HEK293 (cell line): Measurements from ENCODE around the gene CYP2U1.

Experiments
- KLF10 ChIP-seq: fragments of 450-650 bp; IDR thresholded peaks from 2 replicates; pipeline ENCODE4 v1.5.1; 2018; ENCODE audit warnings: missing biosample characterization, mild to moderate bottlenecking, missing genetic modification characterization
- KLF8 ChIP-seq: fragments of 450-650 bp; formaldehyde crosslinking; IDR thresholded peaks from 2 replicates; pipeline ENCODE4 v1.5.1; 2016; ENCODE audit warnings: missing biosample characterization, missing genetic modification characterization
- SP3 ChIP-seq: fragments of 450-650 bp; formaldehyde crosslinking; IDR thresholded peaks from 2 replicates; pipeline ENCODE4 v1.5.1; 2016; ENCODE audit warnings: missing biosample characterization, missing genetic modification characterization
- YY1 ChIP-seq: fragments of 450-650 bp; formaldehyde crosslinking; IDR thresholded peaks from 2 replicates; pipeline ENCODE4 v1.5.1; 2018; ENCODE audit warnings: missing biosample characterization, missing genetic modification characterization
- YY2 ChIP-seq: fragments of 450-650 bp; formaldehyde crosslinking; IDR thresholded peaks from 2 replicates; pipeline ENCODE4 v1.5.1; 2016; ENCODE audit warnings: missing biosample characterization, missing genetic modification characterization
- ZBTB20 ChIP-seq: fragments of 450-650 bp; formaldehyde crosslinking; IDR thresholded peaks from 2 replicates; pipeline ENCODE4 v1.5.1; 2016; ENCODE audit warnings: missing biosample characterization, missing genetic modification characterization
- ZBTB21 ChIP-seq: fragments of 450-650 bp; formaldehyde crosslinking; IDR thresholded peaks from 2 replicates; pipeline ENCODE4 v1.5.1; 2017; ENCODE audit warnings: missing biosample characterization, missing genetic modification characterization
- ZBTB8A ChIP-seq: fragments of 450-650 bp; formaldehyde crosslinking; IDR thresholded peaks from 2 replicates; pipeline ENCODE4 v1.5.1; 2016; ENCODE audit warnings: missing biosample characterization, missing genetic modification characterization
- ZFHX2 ChIP-seq: fragments of 450-650 bp; formaldehyde crosslinking; conservative IDR thresholded peaks from 2 replicates; pipeline ENCODE4 v1.5.1; 2016; ENCODE audit warnings: missing biosample characterization, missing genetic modification characterization
- ZIC2 ChIP-seq: fragments of 450-650 bp; formaldehyde crosslinking; IDR thresholded peaks from 2 replicates; pipeline ENCODE4 v1.5.1; 2016; ENCODE audit warnings: missing biosample characterization, missing genetic modification characterization
- ZNF112 ChIP-seq: fragments of 450-650 bp; formaldehyde crosslinking; IDR thresholded peaks from 2 replicates; pipeline ENCODE4 v1.5.0; 2017; ENCODE audit warnings: missing biosample characterization, missing genetic modification characterization
- ZNF2 ChIP-seq: fragments of 450-650 bp; formaldehyde crosslinking; IDR thresholded peaks from 2 replicates; pipeline ENCODE4 v1.5.1; 2016; ENCODE audit warnings: missing biosample characterization, missing genetic modification characterization
- ZNF324 ChIP-seq: fragments of 450-650 bp; formaldehyde crosslinking; IDR thresholded peaks from 2 replicates; pipeline ENCODE4 v1.5.1; 2016; ENCODE audit warnings: missing biosample characterization, missing genetic modification characterization
- ZNF830 ChIP-seq: fragments of 450-650 bp; IDR thresholded peaks from 2 replicates; pipeline ENCODE4 v1.5.0; 2018; ENCODE audit warnings: missing biosample characterization, missing genetic modification characterization, low read depth, mild to moderate bottlenecking, moderate library complexity
- ZSCAN30 ChIP-seq: fragments of 450-650 bp; IDR thresholded peaks from 2 replicates; pipeline ENCODE4 v1.5.1; 2018; ENCODE audit warnings: missing biosample characterization, mild to moderate bottlenecking, missing genetic modification characterization, moderate library complexity
- TF ChIP-seq, protein P1 (sequence below): fragments of 450-650 bp; formaldehyde crosslinking; optimal IDR thresholded peaks from 2 replicates; pipeline ENCODE3; 2016; ENCODE audit warnings: missing biosample characterization, mild to moderate bottlenecking, missing genetic modification characterization
- TF ChIP-seq, protein P2 (sequence below): fragments of 450-650 bp; formaldehyde crosslinking; IDR thresholded peaks from 2 replicates; pipeline ENCODE4 v1.5.1; 2016; ENCODE audit warnings: missing biosample characterization, missing genetic modification characterization
- TF ChIP-seq, protein P3 (sequence below): fragments of 450-650 bp; formaldehyde crosslinking; IDR thresholded peaks from 2 replicates; pipeline ENCODE4 v1.5.1; 2016; ENCODE audit warnings: missing biosample characterization, missing genetic modification characterization, borderline replicate concordance
- TF ChIP-seq, protein P4 (sequence below): fragments of 450-650 bp; formaldehyde crosslinking; IDR thresholded peaks from 2 replicates; pipeline ENCODE4 v1.5.1; 2016; ENCODE audit warnings: missing biosample characterization, missing genetic modification characterization
- TF ChIP-seq, protein P5 (sequence below): fragments of 450-650 bp; formaldehyde crosslinking; IDR thresholded peaks from 2 replicates; pipeline ENCODE4 v1.5.1; 2016; ENCODE audit warnings: missing biosample characterization, missing genetic modification characterization
- TF ChIP-seq, protein P6 (sequence below): fragments of 450-650 bp; formaldehyde crosslinking; IDR thresholded peaks from 2 replicates; pipeline ENCODE4 v1.5.1; 2016; ENCODE audit warnings: missing biosample characterization, missing genetic modification characterization
- TF ChIP-seq, protein P7 (sequence below): fragments of 450-650 bp; IDR thresholded peaks from 2 replicates; pipeline ENCODE4 v1.5.1; 2018; ENCODE audit warnings: missing biosample characterization, missing genetic modification characterization

Gene CYP2U1

DNA sequence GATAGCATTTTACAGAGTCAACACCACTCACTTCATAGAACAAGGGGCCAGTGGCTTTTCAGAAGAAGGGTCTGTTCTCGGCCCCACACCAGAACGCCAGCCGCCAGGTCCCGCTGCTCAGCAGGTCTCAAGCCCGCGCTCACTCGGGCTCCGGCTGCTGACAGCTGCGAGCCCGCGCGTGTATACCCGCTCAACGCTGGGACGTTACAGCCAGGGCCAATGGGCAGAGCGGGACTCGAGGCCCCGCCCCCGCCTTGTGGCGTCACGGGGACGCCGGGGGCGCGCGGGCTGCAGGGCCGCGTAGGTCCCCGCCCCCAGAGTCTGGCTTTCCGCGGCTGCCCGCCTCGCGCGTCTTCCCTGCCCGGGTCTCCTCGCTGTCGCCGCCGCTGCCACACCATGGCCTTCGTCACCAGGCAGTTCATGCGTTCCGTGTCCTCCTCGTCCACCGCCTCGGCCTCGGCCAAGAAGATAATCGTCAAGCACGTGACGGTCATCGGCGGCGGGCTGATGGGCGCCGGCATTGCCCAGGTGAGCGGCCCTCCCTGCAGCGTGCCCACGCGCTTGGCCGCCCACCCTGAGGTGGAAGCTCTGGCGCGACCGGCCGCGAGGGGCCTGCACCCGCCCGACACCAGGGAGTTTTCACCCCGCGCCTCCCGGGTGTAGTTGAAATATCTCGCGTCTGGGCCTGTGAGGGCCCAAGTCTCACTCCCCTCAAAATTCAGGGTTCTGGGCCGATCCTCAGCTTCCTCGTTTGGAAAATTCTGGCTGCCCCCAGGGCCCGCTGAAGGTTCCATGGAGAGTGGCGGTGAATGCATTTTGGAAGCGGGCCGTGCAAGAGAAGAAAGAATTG, 58.4 kb downstream of the CYP2U1 start, which contains the start of gene HADH (continued):
- TF ChIP-seq, protein P1, sequence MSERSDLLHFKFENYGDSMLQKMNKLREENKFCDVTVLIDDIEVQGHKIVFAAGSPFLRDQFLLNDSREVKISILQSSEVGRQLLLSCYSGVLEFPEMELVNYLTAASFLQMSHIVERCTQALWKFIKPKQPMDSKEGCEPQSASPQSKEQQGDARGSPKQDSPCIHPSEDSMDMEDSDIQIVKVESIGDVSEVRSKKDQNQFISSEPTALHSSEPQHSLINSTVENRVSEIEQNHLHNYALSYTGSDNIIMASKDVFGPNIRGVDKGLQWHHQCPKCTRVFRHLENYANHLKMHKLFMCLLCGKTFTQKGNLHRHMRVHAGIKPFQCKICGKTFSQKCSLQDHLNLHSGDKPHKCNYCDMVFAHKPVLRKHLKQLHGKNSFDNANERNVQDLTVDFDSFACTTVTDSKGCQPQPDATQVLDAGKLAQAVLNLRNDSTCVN (tag by site-specific recombination), result peak; percentile 97
- peak; percentile 80 for TF ChIP-seq ZBTB20 (tag by site-specific recombination)
- no peak for TF ChIP-seq ZNF112 (tag by site-specific recombination)
- TF ChIP-seq ZFHX2 (tag by site-specific recombination), result peak; percentile 95
- TF ChIP-seq, protein P2, sequence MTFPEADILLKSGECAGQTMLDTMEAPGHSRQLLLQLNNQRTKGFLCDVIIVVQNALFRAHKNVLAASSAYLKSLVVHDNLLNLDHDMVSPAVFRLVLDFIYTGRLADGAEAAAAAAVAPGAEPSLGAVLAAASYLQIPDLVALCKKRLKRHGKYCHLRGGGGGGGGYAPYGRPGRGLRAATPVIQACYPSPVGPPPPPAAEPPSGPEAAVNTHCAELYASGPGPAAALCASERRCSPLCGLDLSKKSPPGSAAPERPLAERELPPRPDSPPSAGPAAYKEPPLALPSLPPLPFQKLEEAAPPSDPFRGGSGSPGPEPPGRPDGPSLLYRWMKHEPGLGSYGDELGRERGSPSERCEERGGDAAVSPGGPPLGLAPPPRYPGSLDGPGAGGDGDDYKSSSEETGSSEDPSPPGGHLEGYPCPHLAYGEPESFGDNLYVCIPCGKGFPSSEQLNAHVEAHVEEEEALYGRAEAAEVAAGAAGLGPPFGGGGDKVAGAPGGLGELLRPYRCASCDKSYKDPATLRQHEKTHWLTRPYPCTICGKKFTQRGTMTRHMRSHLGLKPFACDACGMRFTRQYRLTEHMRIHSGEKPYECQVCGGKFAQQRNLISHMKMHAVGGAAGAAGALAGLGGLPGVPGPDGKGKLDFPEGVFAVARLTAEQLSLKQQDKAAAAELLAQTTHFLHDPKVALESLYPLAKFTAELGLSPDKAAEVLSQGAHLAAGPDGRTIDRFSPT (tag by site-specific recombination), result peak; percentile 70; the same call in 1 of the 2 replicates
- TF ChIP-seq YY1 (tag by site-specific recombination), result peak; percentile 44; the same call in 1 of the 2 replicates
- TF ChIP-seq, protein P3, sequence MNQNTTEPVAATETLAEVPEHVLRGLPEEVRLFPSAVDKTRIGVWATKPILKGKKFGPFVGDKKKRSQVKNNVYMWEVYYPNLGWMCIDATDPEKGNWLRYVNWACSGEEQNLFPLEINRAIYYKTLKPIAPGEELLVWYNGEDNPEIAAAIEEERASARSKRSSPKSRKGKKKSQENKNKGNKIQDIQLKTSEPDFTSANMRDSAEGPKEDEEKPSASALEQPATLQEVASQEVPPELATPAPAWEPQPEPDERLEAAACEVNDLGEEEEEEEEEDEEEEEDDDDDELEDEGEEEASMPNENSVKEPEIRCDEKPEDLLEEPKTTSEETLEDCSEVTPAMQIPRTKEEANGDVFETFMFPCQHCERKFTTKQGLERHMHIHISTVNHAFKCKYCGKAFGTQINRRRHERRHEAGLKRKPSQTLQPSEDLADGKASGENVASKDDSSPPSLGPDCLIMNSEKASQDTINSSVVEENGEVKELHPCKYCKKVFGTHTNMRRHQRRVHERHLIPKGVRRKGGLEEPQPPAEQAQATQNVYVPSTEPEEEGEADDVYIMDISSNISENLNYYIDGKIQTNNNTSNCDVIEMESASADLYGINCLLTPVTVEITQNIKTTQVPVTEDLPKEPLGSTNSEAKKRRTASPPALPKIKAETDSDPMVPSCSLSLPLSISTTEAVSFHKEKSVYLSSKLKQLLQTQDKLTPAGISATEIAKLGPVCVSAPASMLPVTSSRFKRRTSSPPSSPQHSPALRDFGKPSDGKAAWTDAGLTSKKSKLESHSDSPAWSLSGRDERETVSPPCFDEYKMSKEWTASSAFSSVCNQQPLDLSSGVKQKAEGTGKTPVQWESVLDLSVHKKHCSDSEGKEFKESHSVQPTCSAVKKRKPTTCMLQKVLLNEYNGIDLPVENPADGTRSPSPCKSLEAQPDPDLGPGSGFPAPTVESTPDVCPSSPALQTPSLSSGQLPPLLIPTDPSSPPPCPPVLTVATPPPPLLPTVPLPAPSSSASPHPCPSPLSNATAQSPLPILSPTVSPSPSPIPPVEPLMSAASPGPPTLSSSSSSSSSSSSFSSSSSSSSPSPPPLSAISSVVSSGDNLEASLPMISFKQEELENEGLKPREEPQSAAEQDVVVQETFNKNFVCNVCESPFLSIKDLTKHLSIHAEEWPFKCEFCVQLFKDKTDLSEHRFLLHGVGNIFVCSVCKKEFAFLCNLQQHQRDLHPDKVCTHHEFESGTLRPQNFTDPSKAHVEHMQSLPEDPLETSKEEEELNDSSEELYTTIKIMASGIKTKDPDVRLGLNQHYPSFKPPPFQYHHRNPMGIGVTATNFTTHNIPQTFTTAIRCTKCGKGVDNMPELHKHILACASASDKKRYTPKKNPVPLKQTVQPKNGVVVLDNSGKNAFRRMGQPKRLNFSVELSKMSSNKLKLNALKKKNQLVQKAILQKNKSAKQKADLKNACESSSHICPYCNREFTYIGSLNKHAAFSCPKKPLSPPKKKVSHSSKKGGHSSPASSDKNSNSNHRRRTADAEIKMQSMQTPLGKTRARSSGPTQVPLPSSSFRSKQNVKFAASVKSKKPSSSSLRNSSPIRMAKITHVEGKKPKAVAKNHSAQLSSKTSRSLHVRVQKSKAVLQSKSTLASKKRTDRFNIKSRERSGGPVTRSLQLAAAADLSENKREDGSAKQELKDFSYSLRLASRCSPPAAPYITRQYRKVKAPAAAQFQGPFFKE (tag by site-specific recombination), result no peak
- peak; percentile 22; the same call in 1 of the 2 replicates for TF ChIP-seq ZSCAN30 (tag by site-specific recombination)
- TF ChIP-seq, protein P4, sequence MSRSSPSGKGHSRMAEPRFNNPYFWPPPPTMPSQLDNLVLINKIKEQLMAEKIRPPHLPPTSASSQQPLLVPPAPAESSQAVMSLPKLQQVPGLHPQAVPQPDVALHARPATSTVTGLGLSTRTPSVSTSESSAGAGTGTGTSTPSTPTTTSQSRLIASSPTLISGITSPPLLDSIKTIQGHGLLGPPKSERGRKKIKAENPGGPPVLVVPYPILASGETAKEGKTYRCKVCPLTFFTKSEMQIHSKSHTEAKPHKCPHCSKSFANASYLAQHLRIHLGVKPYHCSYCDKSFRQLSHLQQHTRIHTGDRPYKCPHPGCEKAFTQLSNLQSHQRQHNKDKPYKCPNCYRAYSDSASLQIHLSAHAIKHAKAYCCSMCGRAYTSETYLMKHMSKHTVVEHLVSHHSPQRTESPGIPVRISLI (tag by site-specific recombination), result 0 out of 2 replicates have a peak, but pooled peaks have one; percentile 25
- TF ChIP-seq ZBTB8A (tag by site-specific recombination), result peak; percentile 90
- peak; percentile 23; the same call in 1 of the 2 replicates for TF ChIP-seq ZNF2 (tag by site-specific recombination)
- TF ChIP-seq, protein P5, sequence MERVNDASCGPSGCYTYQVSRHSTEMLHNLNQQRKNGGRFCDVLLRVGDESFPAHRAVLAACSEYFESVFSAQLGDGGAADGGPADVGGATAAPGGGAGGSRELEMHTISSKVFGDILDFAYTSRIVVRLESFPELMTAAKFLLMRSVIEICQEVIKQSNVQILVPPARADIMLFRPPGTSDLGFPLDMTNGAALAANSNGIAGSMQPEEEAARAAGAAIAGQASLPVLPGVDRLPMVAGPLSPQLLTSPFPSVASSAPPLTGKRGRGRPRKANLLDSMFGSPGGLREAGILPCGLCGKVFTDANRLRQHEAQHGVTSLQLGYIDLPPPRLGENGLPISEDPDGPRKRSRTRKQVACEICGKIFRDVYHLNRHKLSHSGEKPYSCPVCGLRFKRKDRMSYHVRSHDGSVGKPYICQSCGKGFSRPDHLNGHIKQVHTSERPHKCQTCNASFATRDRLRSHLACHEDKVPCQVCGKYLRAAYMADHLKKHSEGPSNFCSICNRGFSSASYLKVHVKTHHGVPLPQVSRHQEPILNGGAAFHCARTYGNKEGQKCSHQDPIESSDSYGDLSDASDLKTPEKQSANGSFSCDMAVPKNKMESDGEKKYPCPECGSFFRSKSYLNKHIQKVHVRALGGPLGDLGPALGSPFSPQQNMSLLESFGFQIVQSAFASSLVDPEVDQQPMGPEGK, result peak; percentile 66
- peak; percentile 62; the same call in 1 of the 2 replicates for TF ChIP-seq KLF10 (tag by site-specific recombination)
- TF ChIP-seq ZIC2 (tag by site-specific recombination), result 0 out of 2 replicates have a peak, but pooled peaks have one; percentile 21
- peak; percentile 72; the same call in 1 of the 2 replicates for TF ChIP-seq YY2 (tag by site-specific recombination)
- TF ChIP-seq, protein P6, sequence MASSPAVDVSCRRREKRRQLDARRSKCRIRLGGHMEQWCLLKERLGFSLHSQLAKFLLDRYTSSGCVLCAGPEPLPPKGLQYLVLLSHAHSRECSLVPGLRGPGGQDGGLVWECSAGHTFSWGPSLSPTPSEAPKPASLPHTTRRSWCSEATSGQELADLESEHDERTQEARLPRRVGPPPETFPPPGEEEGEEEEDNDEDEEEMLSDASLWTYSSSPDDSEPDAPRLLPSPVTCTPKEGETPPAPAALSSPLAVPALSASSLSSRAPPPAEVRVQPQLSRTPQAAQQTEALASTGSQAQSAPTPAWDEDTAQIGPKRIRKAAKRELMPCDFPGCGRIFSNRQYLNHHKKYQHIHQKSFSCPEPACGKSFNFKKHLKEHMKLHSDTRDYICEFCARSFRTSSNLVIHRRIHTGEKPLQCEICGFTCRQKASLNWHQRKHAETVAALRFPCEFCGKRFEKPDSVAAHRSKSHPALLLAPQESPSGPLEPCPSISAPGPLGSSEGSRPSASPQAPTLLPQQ (tag by site-specific recombination), result 0 out of 2 replicates have a peak, but pooled peaks have one; percentile 26
- TF ChIP-seq KLF8 (tag by site-specific recombination), result peak; percentile 12; the same call in 1 of the 2 replicates
- TF ChIP-seq ZNF830, result no peak
- TF ChIP-seq ZNF324 (tag by site-specific recombination), result 0 out of 2 replicates have a peak, but pooled peaks have one; percentile 20
- TF ChIP-seq ZBTB21 (tag by site-specific recombination), result peak; percentile 87
- TF ChIP-seq SP3 (tag by site-specific recombination), result peak; percentile 60
- TF ChIP-seq, protein P7, sequence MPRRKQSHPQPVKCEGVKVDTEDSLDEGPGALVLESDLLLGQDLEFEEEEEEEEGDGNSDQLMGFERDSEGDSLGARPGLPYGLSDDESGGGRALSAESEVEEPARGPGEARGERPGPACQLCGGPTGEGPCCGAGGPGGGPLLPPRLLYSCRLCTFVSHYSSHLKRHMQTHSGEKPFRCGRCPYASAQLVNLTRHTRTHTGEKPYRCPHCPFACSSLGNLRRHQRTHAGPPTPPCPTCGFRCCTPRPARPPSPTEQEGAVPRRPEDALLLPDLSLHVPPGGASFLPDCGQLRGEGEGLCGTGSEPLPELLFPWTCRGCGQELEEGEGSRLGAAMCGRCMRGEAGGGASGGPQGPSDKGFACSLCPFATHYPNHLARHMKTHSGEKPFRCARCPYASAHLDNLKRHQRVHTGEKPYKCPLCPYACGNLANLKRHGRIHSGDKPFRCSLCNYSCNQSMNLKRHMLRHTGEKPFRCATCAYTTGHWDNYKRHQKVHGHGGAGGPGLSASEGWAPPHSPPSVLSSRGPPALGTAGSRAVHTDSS (tag by site-specific recombination), result no peak
